ENCODE measurements around the gene ALS2CL.
A peak's percentile ranks its signal among the peaks of the same experiment; 100 is the strongest.

ALS2CL gene

DNA sequence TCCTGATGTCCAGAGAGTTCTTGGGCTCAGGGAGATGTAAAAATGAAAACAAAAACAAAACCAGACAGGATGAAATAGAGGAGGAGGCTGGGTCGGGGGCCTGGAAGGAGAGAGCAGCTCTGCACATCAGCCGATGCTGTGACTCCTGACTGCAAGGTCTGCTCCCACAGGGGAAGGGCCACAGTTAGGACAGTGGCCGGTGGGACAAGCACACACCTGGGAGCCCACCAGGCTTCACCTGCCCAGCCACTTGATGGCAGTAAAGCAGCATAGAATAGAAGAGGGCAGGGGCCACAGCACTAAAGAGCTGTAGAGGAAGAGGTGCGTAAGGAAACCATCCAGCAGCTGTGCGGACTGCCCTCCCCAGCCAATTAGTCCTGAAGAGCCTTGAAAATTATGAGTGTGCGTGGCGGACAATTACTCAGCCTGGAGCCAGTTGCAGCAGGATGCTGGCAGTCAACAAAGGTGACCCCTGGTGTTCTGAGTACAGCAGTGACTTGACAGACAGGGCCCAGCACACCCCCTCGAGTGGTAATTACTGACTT, 29.8 kb downstream of the ALS2CL start:
- H3K9me3 ChIP-seq (ENCODE audit: severe bottlenecking), result no peaks in the 10 kb centered on the region
- DNase-seq, result no peak
- no peaks in the 10 kb centered on the region for H3K27me3 ChIP-seq (ENCODE audit: insufficient read depth, low read depth, severe bottlenecking)
- no peaks in the 10 kb centered on the region for H3K36me3 ChIP-seq
- H3K27ac ChIP-seq, result no peak overlapping the region
- no peak overlapping the region for H3K4me3 ChIP-seq (ENCODE audit: low read depth, low read length)
- TF ChIP-seq, protein P1, sequence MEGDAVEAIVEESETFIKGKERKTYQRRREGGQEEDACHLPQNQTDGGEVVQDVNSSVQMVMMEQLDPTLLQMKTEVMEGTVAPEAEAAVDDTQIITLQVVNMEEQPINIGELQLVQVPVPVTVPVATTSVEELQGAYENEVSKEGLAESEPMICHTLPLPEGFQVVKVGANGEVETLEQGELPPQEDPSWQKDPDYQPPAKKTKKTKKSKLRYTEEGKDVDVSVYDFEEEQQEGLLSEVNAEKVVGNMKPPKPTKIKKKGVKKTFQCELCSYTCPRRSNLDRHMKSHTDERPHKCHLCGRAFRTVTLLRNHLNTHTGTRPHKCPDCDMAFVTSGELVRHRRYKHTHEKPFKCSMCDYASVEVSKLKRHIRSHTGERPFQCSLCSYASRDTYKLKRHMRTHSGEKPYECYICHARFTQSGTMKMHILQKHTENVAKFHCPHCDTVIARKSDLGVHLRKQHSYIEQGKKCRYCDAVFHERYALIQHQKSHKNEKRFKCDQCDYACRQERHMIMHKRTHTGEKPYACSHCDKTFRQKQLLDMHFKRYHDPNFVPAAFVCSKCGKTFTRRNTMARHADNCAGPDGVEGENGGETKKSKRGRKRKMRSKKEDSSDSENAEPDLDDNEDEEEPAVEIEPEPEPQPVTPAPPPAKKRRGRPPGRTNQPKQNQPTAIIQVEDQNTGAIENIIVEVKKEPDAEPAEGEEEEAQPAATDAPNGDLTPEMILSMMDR (IDR thresholded peaks at IDR 0.05; ENCODE audit: low read depth, low read length), result peak; percentile 27; the same call in 1 of the 2 replicates

DNA sequence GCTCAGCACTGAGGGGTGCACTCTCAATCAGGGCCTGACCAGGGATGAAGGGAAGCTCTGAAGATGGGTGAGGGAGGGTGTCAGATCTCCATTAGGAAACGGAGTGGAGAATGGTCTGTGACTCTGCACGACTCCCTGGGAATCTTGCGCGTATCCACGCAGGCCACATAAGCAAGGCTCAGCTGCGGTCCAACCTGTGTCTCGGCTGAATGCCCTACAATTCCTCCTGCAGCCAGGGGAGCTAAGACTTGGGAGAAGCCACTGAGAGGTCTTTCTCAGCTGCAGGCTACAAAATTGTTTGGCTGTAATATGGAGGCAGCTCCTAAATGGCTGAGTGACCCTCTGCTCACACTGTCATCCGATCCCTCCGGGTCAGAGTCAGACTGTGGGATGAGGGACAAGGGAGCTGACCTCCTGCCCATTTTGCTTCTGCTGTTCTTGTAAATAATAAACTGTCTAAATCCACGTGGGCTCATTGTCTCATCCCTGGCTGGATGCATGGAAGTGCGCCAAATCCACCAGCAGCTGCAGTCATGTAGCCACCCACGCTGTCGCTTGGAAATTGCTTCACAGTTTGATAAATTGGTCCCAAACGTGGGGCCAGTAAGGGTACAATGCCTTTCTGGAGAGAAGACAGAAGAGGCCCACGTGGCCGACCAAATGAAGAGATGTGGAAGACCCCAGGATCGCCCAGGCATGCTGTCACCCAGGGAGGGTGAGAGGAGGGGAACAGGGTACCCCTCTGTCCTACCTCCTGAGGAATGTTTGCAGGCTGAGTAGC, 30.5 kb downstream of the ALS2CL start:
- DNase-seq, result no peak
- Histone ChIP-seq H3K27ac (no peak overlapping the region), H3K36me3 (no peaks in the 10 kb centered on the region), H3K4me3 (ENCODE audit: low read depth, low read length) (no peak overlapping the region), H3K9me3 (ENCODE audit: severe bottlenecking) (no peaks in the 10 kb centered on the region), H3K27me3 (ENCODE audit: insufficient read depth, low read depth, severe bottlenecking) (no peaks in the 10 kb centered on the region)
- TF ChIP-seq, protein P1 (IDR thresholded peaks at IDR 0.05; ENCODE audit: low read depth, low read length), result no peak

DNA sequence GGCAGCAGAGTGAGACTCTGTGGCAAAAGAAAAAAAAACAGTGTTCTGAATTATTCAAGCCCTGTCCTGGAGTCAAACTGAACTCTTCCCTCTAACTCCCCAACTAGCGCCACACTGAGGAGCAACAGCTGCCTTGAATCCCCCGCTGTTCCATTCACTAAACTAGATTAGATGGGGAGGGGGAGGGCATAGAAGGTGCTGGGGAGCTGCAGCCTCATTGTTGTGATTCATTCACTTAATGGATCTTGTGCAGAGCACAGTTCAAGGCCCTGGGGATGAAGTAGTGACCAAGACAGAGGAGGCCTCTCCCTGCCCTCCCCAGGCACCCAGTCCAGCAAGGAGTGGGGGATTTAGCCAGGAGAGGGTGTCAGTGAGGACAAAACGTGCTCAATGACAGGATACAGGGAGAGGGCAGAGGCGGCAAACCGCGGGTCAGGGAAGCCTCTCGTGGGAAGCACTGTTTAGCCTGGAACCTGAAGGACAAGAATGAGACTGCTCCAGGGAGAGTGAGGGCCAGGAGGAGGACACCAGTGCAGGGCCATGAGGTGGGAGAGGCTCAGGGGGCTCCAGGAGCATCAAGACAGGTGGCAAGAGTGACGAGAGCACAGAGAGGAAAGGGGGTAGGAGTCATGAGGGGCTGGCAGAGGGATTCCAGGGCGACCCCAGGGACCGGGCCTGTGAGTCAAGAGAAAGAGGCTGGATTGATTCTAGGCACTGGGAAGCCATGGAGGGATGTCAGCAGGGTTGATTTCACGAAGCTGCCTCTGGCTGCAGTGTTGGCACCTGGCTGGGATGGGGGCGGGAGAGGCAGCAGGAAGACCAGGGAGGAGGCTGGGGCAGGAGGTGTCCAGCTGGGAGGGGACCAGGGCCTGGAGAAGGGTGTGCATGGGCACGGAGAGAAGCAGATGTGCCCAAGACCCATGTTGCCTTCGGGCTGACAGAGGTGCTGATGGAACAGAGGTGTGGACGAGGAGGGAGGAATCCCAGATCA, 31.4 kb downstream of the ALS2CL start:
- no peak for DNase-seq
- Histone ChIP-seq H3K27me3 (ENCODE audit: insufficient read depth, low read depth, severe bottlenecking) (no peaks in the 10 kb centered on the region), H3K27ac (no peak overlapping the region), H3K9me3 (ENCODE audit: severe bottlenecking) (no peaks in the 10 kb centered on the region), H3K36me3 (no peaks in the 10 kb centered on the region), H3K4me3 (ENCODE audit: low read depth, low read length) (no peak overlapping the region)
- TF ChIP-seq, protein P1 (IDR thresholded peaks at IDR 0.05; ENCODE audit: low read depth, low read length), result no peak

GRCh38 chr3:46660543-46661523, 32.6 kb downstream of the ALS2CL start:
- H3K4me3 ChIP-seq (ENCODE audit: low read depth, low read length), result no peak overlapping the region
- H3K9me3 ChIP-seq (ENCODE audit: severe bottlenecking), result no peaks in the 10 kb centered on the region
- H3K27ac ChIP-seq, result no peak overlapping the region
- no peaks in the 10 kb centered on the region for H3K36me3 ChIP-seq
- DNase-seq, result no peak
- TF ChIP-seq, protein P1 (IDR thresholded peaks at IDR 0.05; ENCODE audit: low read depth, low read length), result no peak
- H3K27me3 ChIP-seq (ENCODE audit: insufficient read depth, low read depth, severe bottlenecking), result no peaks in the 10 kb centered on the region

GRCh38 chr3:46660003-46660402, 33.5 kb downstream of the ALS2CL start:
- TF ChIP-seq, protein P1 (IDR thresholded peaks at IDR 0.05; ENCODE audit: low read depth, low read length), result no peak
- Histone ChIP-seq H3K36me3 (no peaks in the 10 kb centered on the region), H3K4me3 (ENCODE audit: low read depth, low read length) (no peak overlapping the region), H3K27me3 (ENCODE audit: insufficient read depth, low read depth, severe bottlenecking) (no peaks in the 10 kb centered on the region), H3K27ac (no peak overlapping the region), H3K9me3 (ENCODE audit: severe bottlenecking) (no peaks in the 10 kb centered on the region)
- no peak for DNase-seq
